ENCODE data around the gene TGM3. TPM values are rescaled to one million over a fixed set of nuclear protein-coding genes. Genes with fewer than 3 reads are reported as not detected.

The TGM3 gene
- total and polyA plus RNA-seq, 2 experiments from 2014 or later, result 0.08 TPM; not detected in 1

DNA sequence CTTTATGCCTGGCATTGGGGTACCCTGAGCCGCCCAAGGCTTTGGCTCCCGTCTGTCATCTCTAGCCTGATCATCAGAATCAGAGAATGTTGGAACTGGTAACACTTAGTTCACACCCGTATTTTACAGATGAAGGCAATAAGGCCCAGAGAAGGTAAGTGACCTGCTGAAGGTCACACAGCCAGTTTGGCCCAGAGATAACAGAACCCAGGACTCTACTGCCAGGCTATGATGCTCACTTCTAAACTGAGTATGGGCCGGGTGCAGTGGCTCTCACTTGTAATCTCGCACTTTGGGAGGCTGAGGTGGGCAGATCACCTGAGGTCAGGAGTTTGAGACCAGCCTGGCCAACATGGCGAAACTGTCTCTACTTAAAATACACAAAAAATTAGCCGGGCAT, 83.1 kb downstream of the TGM3 start (continued):
- TF ChIP-seq, protein P1, sequence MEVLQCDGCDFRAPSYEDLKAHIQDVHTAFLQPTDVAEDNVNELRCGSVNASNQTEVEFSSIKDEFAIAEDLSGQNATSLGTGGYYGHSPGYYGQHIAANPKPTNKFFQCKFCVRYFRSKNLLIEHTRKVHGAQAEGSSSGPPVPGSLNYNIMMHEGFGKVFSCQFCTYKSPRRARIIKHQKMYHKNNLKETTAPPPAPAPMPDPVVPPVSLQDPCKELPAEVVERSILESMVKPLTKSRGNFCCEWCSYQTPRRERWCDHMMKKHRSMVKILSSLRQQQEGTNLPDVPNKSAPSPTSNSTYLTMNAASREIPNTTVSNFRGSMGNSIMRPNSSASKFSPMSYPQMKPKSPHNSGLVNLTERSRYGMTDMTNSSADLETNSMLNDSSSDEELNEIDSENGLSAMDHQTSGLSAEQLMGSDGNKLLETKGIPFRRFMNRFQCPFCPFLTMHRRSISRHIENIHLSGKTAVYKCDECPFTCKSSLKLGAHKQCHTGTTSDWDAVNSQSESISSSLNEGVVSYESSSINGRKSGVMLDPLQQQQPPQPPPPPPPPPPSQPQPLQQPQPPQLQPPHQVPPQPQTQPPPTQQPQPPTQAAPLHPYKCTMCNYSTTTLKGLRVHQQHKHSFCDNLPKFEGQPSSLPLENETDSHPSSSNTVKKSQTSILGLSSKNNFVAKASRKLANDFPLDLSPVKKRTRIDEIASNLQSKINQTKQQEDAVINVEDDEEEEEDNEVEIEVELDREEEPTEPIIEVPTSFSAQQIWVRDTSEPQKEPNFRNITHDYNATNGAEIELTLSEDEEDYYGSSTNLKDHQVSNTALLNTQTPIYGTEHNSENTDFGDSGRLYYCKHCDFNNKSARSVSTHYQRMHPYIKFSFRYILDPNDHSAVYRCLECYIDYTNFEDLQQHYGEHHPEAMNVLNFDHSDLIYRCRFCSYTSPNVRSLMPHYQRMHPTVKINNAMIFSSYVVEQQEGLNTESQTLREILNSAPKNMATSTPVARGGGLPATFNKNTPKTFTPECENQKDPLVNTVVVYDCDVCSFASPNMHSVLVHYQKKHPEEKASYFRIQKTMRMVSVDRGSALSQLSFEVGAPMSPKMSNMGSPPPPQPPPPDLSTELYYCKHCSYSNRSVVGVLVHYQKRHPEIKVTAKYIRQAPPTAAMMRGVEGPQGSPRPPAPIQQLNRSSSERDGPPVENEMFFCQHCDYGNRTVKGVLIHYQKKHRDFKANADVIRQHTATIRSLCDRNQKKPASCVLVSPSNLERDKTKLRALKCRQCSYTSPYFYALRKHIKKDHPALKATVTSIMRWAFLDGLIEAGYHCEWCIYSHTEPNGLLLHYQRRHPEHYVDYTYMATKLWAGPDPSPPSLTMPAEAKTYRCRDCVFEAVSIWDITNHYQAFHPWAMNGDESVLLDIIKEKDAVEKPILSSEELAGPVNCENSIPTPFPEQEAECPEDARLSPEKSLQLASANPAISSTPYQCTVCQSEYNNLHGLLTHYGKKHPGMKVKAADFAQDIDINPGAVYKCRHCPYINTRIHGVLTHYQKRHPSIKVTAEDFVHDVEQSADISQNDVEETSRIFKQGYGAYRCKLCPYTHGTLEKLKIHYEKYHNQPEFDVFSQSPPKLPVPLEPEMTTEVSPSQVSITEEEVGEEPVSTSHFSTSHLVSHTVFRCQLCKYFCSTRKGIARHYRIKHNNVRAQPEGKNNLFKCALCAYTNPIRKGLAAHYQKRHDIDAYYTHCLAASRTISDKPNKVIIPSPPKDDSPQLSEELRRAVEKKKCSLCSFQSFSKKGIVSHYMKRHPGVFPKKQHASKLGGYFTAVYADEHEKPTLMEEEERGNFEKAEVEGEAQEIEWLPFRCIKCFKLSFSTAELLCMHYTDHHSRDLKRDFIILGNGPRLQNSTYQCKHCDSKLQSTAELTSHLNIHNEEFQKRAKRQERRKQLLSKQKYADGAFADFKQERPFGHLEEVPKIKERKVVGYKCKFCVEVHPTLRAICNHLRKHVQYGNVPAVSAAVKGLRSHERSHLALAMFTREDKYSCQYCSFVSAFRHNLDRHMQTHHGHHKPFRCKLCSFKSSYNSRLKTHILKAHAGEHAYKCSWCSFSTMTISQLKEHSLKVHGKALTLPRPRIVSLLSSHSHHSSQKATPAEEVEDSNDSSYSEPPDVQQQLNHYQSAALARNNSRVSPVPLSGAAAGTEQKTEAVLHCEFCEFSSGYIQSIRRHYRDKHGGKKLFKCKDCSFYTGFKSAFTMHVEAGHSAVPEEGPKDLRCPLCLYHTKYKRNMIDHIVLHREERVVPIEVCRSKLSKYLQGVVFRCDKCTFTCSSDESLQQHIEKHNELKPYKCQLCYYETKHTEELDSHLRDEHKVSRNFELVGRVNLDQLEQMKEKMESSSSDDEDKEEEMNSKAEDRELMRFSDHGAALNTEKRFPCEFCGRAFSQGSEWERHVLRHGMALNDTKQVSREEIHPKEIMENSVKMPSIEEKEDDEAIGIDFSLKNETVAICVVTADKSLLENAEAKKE (CRISPR knock-in tag; IDR thresholded peaks at IDR 0.05), result no peak
- no peak for TF ChIP-seq JUNB (IDR thresholded peaks at IDR 0.05; ENCODE audit: unreplicated experiment)
- TF ChIP-seq NANOG (IDR thresholded peaks at IDR 0.05; ENCODE audit: borderline replicate concordance), result no peak
- TF ChIP-seq STAT1 (IDR thresholded peaks at IDR 0.05; ENCODE audit: unreplicated experiment), result no peak
- no peak for TF ChIP-seq POLR2AphosphoS5 (IDR thresholded peaks at IDR 0.05; ENCODE audit: low read depth)

DNA sequence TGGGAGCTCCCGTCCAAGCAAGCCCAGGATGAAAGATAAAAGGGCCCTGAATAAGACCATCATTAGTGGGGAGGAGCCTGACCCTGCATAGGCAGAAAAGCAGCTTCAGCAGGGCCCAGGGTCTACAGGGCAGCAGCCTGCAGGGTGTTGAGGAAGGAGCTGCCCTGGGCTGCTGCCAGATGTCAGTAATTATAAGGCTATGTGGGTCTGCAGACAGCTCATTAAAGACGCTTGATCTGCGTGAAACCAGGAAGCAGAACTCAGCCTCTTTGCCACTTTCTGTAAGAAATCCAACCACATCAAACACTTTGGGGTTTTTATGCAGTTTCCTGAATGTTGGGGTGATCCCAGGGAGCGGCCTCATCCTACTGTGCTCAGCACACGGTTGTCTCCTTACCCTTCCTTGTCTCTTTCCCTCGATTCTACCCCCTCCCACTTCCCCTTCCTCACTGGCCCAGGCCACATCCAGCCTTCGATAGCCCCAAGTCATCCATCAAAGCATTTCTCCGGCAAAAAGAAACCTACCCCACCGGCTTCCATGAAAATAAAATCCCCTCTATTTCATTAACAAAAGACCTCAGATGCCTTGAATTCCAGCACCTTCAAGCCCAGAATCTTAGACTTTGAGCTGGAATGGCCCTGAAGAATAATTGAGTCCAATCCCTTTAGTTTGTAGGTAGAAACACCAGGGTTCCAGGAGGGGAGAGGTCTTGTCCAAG, 83.9 kb downstream of the TGM3 start:
- Histone ChIP-seq H3K4me1 (ENCODE audit: insufficient read depth) (no peaks in the 10 kb centered on the region), H3K27ac (ENCODE audit: low read depth) (no peak overlapping the region), H4K20me1 (replicated peaks; ENCODE audit: insufficient read depth) (no peaks in the 10 kb centered on the region), H3K36me3 (ENCODE audit: insufficient read depth) (no peaks in the 10 kb centered on the region), H3K4me2 (no peak overlapping the region), H3K27me3 (ENCODE audit: insufficient read depth) (no peaks in the 10 kb centered on the region), H3F3A (replicated peaks; ENCODE audit: low read depth) (no peaks in the 10 kb centered on the region), H3K79me2 (replicated peaks; ENCODE audit: insufficient read depth) (no peaks in the 10 kb centered on the region), H3K4me3 (no peak overlapping the region), H2AFZ (peak overlapping the region; percentile 52), H3K9me2 (ENCODE audit: insufficient read depth) (peaks cover 20% of the 10 kb centered on the region; the same call in 1 of the 2 replicates)
- peaks cover 10% of the 10 kb centered on the region for H3K27me3 Mint-ChIP-seq (ENCODE audit: insufficient read depth, low read depth, poor library complexity)
- DNase-seq (ENCODE audit: low spot score), result peak; percentile 67
- no peaks in the 10 kb centered on the region for H3K36me3 Mint-ChIP-seq (ENCODE audit: low read depth)
- no peaks in the 10 kb centered on the region for H3K9me3 Mint-ChIP-seq
- H3K4me1 Mint-ChIP-seq, result peaks cover 11% of the 10 kb centered on the region
- peak; percentile 63 for ATAC-seq
- no peak overlapping the region for H3K4me3 Mint-ChIP-seq
- H3K27ac Mint-ChIP-seq, result no peak overlapping the region; the same call in 1 of the 2 replicates
- TF ChIP-seq, protein P2, sequence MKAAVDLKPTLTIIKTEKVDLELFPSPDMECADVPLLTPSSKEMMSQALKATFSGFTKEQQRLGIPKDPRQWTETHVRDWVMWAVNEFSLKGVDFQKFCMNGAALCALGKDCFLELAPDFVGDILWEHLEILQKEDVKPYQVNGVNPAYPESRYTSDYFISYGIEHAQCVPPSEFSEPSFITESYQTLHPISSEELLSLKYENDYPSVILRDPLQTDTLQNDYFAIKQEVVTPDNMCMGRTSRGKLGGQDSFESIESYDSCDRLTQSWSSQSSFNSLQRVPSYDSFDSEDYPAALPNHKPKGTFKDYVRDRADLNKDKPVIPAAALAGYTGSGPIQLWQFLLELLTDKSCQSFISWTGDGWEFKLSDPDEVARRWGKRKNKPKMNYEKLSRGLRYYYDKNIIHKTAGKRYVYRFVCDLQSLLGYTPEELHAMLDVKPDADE (IDR thresholded peaks at IDR 0.05), result no peak
- TF ChIP-seq POLR2AphosphoS5 (IDR thresholded peaks at IDR 0.05; ENCODE audit: low read depth), result no peak
- no peak for TF ChIP-seq ZNF114 (CRISPR knock-in tag; IDR thresholded peaks at IDR 0.05)
- TF ChIP-seq, protein P3, sequence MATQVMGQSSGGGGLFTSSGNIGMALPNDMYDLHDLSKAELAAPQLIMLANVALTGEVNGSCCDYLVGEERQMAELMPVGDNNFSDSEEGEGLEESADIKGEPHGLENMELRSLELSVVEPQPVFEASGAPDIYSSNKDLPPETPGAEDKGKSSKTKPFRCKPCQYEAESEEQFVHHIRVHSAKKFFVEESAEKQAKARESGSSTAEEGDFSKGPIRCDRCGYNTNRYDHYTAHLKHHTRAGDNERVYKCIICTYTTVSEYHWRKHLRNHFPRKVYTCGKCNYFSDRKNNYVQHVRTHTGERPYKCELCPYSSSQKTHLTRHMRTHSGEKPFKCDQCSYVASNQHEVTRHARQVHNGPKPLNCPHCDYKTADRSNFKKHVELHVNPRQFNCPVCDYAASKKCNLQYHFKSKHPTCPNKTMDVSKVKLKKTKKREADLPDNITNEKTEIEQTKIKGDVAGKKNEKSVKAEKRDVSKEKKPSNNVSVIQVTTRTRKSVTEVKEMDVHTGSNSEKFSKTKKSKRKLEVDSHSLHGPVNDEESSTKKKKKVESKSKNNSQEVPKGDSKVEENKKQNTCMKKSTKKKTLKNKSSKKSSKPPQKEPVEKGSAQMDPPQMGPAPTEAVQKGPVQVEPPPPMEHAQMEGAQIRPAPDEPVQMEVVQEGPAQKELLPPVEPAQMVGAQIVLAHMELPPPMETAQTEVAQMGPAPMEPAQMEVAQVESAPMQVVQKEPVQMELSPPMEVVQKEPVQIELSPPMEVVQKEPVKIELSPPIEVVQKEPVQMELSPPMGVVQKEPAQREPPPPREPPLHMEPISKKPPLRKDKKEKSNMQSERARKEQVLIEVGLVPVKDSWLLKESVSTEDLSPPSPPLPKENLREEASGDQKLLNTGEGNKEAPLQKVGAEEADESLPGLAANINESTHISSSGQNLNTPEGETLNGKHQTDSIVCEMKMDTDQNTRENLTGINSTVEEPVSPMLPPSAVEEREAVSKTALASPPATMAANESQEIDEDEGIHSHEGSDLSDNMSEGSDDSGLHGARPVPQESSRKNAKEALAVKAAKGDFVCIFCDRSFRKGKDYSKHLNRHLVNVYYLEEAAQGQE (IDR thresholded peaks at IDR 0.05; ENCODE audit: unreplicated experiment), result no peak
- TF ChIP-seq, protein P4, sequence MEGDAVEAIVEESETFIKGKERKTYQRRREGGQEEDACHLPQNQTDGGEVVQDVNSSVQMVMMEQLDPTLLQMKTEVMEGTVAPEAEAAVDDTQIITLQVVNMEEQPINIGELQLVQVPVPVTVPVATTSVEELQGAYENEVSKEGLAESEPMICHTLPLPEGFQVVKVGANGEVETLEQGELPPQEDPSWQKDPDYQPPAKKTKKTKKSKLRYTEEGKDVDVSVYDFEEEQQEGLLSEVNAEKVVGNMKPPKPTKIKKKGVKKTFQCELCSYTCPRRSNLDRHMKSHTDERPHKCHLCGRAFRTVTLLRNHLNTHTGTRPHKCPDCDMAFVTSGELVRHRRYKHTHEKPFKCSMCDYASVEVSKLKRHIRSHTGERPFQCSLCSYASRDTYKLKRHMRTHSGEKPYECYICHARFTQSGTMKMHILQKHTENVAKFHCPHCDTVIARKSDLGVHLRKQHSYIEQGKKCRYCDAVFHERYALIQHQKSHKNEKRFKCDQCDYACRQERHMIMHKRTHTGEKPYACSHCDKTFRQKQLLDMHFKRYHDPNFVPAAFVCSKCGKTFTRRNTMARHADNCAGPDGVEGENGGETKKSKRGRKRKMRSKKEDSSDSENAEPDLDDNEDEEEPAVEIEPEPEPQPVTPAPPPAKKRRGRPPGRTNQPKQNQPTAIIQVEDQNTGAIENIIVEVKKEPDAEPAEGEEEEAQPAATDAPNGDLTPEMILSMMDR (conservative IDR thresholded peaks at IDR 0.05; ENCODE audit: low read depth in 2 of 2), result no peak
- no peak for TF ChIP-seq EZH2phosphoT487 (IDR thresholded peaks at IDR 0.05; ENCODE audit: unreplicated experiment)
- no peak for TF ChIP-seq STAT1 (IDR thresholded peaks at IDR 0.05; ENCODE audit: unreplicated experiment)
- TF ChIP-seq CREB1 (CRISPR knock-in tag; IDR thresholded peaks at IDR 0.05; ENCODE audit: low read depth), result no peak
- TF ChIP-seq ZNF331 (CRISPR knock-in tag; IDR thresholded peaks at IDR 0.05; ENCODE audit: low read depth), result no peak
